ENCODE measurements around the gene THRAP3. TPM values are rescaled to one million over a fixed set of nuclear protein-coding genes. Genes with fewer than 3 reads are reported as not detected.

The THRAP3 gene
- total and polyA plus RNA-seq, 7 donors = 45.8 to 159 (median 96.6) TPM

GRCh38 chr1:36199934-36200741 is 24.1 kb upstream of the THRAP3 start:
- 34 to 54% (median 39%) methylated on average over 13 of the region's 13 CpGs for whole genome bisulfite sequencing, 3 donors
- no peaks in the 10 kb centered on the region for H3K36me3 ChIP-seq (ENCODE audit: insufficient read depth in 1 of 2, low read depth in 1 of 2)
- intact Hi-C loops (cut with DNase I) = no loop called here
- DNase-seq = peak in 1 of 2 donors; percentile 73
- H3K27ac ChIP-seq = peak overlapping the region; percentile 69
- H3K4me3 ChIP-seq = no peak overlapping the region
- peak in 3 of 4 donors; percentile 49 to 61 (median 51) for ATAC-seq
- H3K27me3 ChIP-seq (ENCODE audit: insufficient read depth in 3 of 3, low read length in 2 of 3) = no peaks in the 10 kb centered on the region
- TF ChIP-seq CTCF (IDR thresholded peaks at IDR 0.05) = no peak
- H3K9me3 ChIP-seq = no peaks in the 10 kb centered on the region
- H3K4me1 ChIP-seq = peaks cover 22% of the 10 kb centered on the region

GRCh38 chr1:36203027-36203553 is 21.2 kb upstream of the THRAP3 start:
- no peak for ATAC-seq
- no peaks in the 10 kb centered on the region for H3K36me3 ChIP-seq (ENCODE audit: insufficient read depth in 1 of 2, low read depth in 1 of 2)
- peaks cover 36% of the 10 kb centered on the region for H3K4me1 ChIP-seq
- H3K27me3 ChIP-seq (ENCODE audit: insufficient read depth in 3 of 3, low read length in 2 of 3) = no peaks in the 10 kb centered on the region
- peak overlapping the region; percentile 91 for H3K27ac ChIP-seq
- WGBS, 3 donors = 63 to 78% (median 66%) methylated on average over 3 of the region's 3 CpGs
- DNase-seq = no peak
- no peaks in the 10 kb centered on the region for H3K9me3 ChIP-seq
- intact Hi-C loops (cut with DNase I) = no loop called here
- H3K4me3 ChIP-seq = no peak overlapping the region
- no peak for TF ChIP-seq CTCF (IDR thresholded peaks at IDR 0.05)

- H3K27me3 ChIP-seq (ENCODE audit: insufficient read depth in 3 of 3, low read length in 2 of 3) = no peaks in the 10 kb centered on the region
- peaks cover 36% of the 10 kb centered on the region for H3K4me1 ChIP-seq
- intact Hi-C loops (cut with DNase I) = no loop called here
- DNase-seq (peak; percentile 76 to 91), ATAC-seq (peak; percentile 83 to 87 (median 86))
- H3K27ac ChIP-seq = peak overlapping the region; percentile 91
- peak overlapping the region; percentile 44 for H3K4me3 ChIP-seq
- no peaks in the 10 kb centered on the region for H3K36me3 ChIP-seq (ENCODE audit: insufficient read depth in 1 of 2, low read depth in 1 of 2)
- no peak for TF ChIP-seq CTCF (IDR thresholded peaks at IDR 0.05)
- H3K9me3 ChIP-seq = no peaks in the 10 kb centered on the region
- 22 to 32% (median 28%) methylated on average over 10 of the region's 10 CpGs for WGBS, 3 donors
These were observed 20.5 kb upstream of the THRAP3 start for GRCh38 chr1:36203554-36204346.

GRCh38 chr1:36204347-36204909 is 19.8 kb upstream of the THRAP3 start:
- Histone ChIP-seq H3K27ac (peak overlapping the region; percentile 91), H3K36me3 (ENCODE audit: insufficient read depth in 1 of 2, low read depth in 1 of 2) (no peaks in the 10 kb centered on the region), H3K4me3 (peak overlapping the region; percentile 44), H3K27me3 (ENCODE audit: insufficient read depth in 3 of 3, low read length in 2 of 3) (no peaks in the 10 kb centered on the region), H3K4me1 (peaks cover 36% of the 10 kb centered on the region), H3K9me3 (no peaks in the 10 kb centered on the region)
- WGBS, 3 donors = 49 to 61% (median 53%) methylated on average over 6 of the region's 6 CpGs
- DNase-seq (peak; percentile 55 to 74), ATAC-seq (peak; percentile 22 to 45 (median 41))
- intact Hi-C loops (cut with DNase I) = no loop called here
- TF ChIP-seq CTCF (IDR thresholded peaks at IDR 0.05) = no peak
